Liver (tissue), 3 donors: Measurements from ENCODE around the gene ZKSCAN3.

Experiments
- CTCF ChIP-seq: fragments of 150-350 bp; IDR thresholded peaks from 2 replicates; pipeline ENCODE4 v1.5.1; 2017; ENCODE audit warnings: improper control_type of control experiment, low read depth, low read length; ENCODE audit not compliant: missing input control
- EGR1 ChIP-seq, 2 donors: IDR thresholded peaks; 2 replicates each; pipeline ENCODE4 v1.6.1; 2016 to 2018; ENCODE audit warnings: antibody characterized with exemption in 2 of 2, low read depth in 2 of 2
- GABPA ChIP-seq, 2 donors: IDR thresholded peaks in 1 of 2; conservative IDR thresholded peaks in 1 of 2; 2 replicates each; pipeline ENCODE4 v1.6.1; 2016; ENCODE audit warnings: antibody characterized with exemption in 2 of 2, mild to moderate bottlenecking in 1 of 2, moderate library complexity in 1 of 2
- HNF4G ChIP-seq: IDR thresholded peaks from 2 replicates; pipeline ENCODE4 v1.6.1; 2016; ENCODE audit warnings: antibody characterized with exemption
- RAD21 ChIP-seq, 2 donors: IDR thresholded peaks; 2 replicates each; pipeline ENCODE4 v1.6.1; 2016; ENCODE audit warnings: antibody characterized with exemption in 2 of 2, mild to moderate bottlenecking in 2 of 2
- RXRA ChIP-seq, 2 donors: IDR thresholded peaks; 2 replicates each; pipeline ENCODE4 v1.6.1; 2017 to 2018; ENCODE audit warnings: antibody characterized with exemption in 2 of 2, mild to moderate bottlenecking in 1 of 2
- TAF1 ChIP-seq: conservative IDR thresholded peaks from 2 replicates; pipeline ENCODE4 v1.6.1; 2016; ENCODE audit warnings: antibody characterized with exemption, mild to moderate bottlenecking
- TF ChIP-seq, protein P1 (sequence below): IDR thresholded peaks from 2 replicates; pipeline ENCODE4 v1.6.1; 2016; ENCODE audit warnings: antibody characterized with exemption
- donor health status: healthy.
- donor health status: healthy.

- TF ChIP-seq, protein P1, sequence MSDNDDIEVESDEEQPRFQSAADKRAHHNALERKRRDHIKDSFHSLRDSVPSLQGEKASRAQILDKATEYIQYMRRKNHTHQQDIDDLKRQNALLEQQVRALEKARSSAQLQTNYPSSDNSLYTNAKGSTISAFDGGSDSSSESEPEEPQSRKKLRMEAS, result no peak
- no peak for TF ChIP-seq CTCF
- no peak for TF ChIP-seq HNF4G
- no peak for TF ChIP-seq GABPA (IDR thresholded peaks at IDR 0.05 in 1 of 2, conservative IDR thresholded peaks at IDR 0.05 in 1 of 2)
- TF ChIP-seq RXRA (IDR thresholded peaks at IDR 0.05), result no peak
- TF ChIP-seq EGR1 (IDR thresholded peaks at IDR 0.05; ENCODE audit: low read depth in 2 of 2), result peak in 1 of 2 donors; percentile 12
- TF ChIP-seq RAD21 (IDR thresholded peaks at IDR 0.05), result no peak
- no peak for TF ChIP-seq TAF1
Measured at GRCh38 chr6:28335040-28335563, 14.6 kb upstream of the ZKSCAN3 start.
